Lower lobe of right lung (tissue), 2 donors: ENCODE measurements around the gene GDF9. TPM values are rescaled to one million over a fixed set of nuclear protein-coding genes. Genes with fewer than 3 reads are reported as not detected.

Source experiments
- ATAC-seq, 2 donors: fragments of 200-7000 bp; cut with Tn5 transposase; one replicate each; pipeline ENCODE4 v1.9.1; 2020 to 2022; ENCODE audit warnings: mild to moderate bottlenecking in 2 of 2, moderate library complexity in 2 of 2
- DNase-seq: peaks from one replicate; pipeline ENCODE4 v3.0.0-alpha.2; 2020
- H3K27ac ChIP-seq: fragments of 200-600 bp; one replicate; pipeline ENCODE4 v1.8.0; 2022
- H3K27me3 ChIP-seq: fragments of 200-600 bp; one replicate; pipeline ENCODE4 v1.8.0; 2022; ENCODE audit warnings: low read depth
- H3K36me3 ChIP-seq: fragments of 200-600 bp; one replicate; pipeline ENCODE4 v1.8.0; 2022; ENCODE audit warnings: mild to moderate bottlenecking
- H3K4me1 ChIP-seq: fragments of 200-600 bp; one replicate; pipeline ENCODE4 v1.8.0; 2022
- H3K4me3 ChIP-seq: fragments of 200-600 bp; one replicate; pipeline ENCODE4 v1.8.0; 2022; ENCODE audit warnings: mild to moderate bottlenecking
- H3K9me3 ChIP-seq: fragments of 200-600 bp; one replicate; pipeline ENCODE4 v1.8.0; 2022
- intact Hi-C: fragments of 100-400 bp; cut with DNase I; formaldehyde crosslinking; loops from one replicate; pipeline ENCODE4 v1.11.0; 2022
- total RNA-seq: library from RNA; stranded (reverse); fragmentation: NEBNext Ultra II Directional; extraction: Animal tissue kit (Norgen Biotek cat#: 25700); gene quantifications from one replicate; pipeline ENCODE4 v1.2.1, GENCODE V29; 2021
- TF ChIP-seq, protein P1 (sequence below): fragments of 200-600 bp; IDR thresholded peaks from one replicate; pipeline ENCODE4 v1.8.0; 2022; ENCODE audit warnings: antibody characterized with exemption, mild to moderate bottlenecking
- donor health status: DM: no; HTN: yes; CAD: no; lungs with severe emphysema.

Gene GDF9
- total RNA-seq, 1 donor from 2014 or later = 0.15 TPM

GRCh38 chr5:132883261-132883834, 17.1 kb upstream of the GDF9 start:
- Histone ChIP-seq H3K4me1 (no peaks in the 10 kb centered on the region), H3K9me3 (no peaks in the 10 kb centered on the region), H3K27me3 (no peaks in the 10 kb centered on the region), H3K36me3 (peaks cover 100% of the 10 kb centered on the region), H3K4me3 (no peak overlapping the region), H3K27ac (no peak overlapping the region)
- intact Hi-C loops = no loop called here
- ATAC-seq (peak; percentile 84 to 88), DNase-seq (no peak)
- TF ChIP-seq, protein P1, sequence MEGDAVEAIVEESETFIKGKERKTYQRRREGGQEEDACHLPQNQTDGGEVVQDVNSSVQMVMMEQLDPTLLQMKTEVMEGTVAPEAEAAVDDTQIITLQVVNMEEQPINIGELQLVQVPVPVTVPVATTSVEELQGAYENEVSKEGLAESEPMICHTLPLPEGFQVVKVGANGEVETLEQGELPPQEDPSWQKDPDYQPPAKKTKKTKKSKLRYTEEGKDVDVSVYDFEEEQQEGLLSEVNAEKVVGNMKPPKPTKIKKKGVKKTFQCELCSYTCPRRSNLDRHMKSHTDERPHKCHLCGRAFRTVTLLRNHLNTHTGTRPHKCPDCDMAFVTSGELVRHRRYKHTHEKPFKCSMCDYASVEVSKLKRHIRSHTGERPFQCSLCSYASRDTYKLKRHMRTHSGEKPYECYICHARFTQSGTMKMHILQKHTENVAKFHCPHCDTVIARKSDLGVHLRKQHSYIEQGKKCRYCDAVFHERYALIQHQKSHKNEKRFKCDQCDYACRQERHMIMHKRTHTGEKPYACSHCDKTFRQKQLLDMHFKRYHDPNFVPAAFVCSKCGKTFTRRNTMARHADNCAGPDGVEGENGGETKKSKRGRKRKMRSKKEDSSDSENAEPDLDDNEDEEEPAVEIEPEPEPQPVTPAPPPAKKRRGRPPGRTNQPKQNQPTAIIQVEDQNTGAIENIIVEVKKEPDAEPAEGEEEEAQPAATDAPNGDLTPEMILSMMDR = peak; percentile 67

DNA sequence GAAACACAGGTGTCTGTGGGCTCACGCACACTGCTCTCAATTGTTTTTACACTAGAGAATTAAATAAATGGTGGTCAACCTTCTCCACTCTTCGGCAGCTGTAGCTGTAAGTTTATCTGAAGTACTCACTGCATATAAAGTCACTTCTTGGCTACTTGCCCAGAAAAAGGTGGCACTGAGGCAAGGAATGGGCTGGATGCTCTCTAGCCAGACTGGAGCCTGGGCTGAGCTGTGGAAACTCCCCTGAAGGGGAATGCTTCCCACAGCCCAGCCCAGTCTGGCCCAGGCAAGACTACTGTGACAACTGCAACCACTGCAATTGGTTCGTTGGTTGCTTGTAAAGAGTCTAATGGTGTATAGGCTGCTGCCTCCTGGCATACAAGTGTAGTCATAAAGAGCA, 11.7 kb upstream of the GDF9 start:
- Histone ChIP-seq H3K4me3 (no peak overlapping the region), H3K27me3 (no peaks in the 10 kb centered on the region), H3K27ac (no peak overlapping the region), H3K36me3 (peaks cover 71% of the 10 kb centered on the region), H3K4me1 (peaks cover 3% of the 10 kb centered on the region), H3K9me3 (no peaks in the 10 kb centered on the region)
- TF ChIP-seq, protein P1 = no peak
- DNase-seq (no peak), ATAC-seq (peak; percentile 65 to 75)
- intact Hi-C loops = no loop called here

DNA sequence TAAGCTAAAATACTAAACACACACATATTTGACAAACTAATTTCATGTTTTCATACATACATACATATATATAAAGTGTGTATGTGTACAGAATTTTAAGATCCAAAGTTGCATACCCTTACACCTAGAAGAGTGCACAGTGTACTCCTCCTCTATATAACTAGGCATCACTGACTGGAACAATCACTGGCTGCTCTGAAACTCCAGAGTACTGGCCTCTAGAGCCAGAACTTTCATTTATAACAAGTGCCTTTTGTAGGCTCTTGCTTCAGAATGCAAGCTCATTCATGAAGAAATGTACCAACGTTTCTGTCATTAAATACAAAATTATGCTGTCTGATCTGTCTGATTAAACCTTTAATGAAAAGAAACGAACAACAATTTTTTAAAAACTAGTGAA, 11.2 kb upstream of the GDF9 start:
- DNase-seq (no peak), ATAC-seq (no peak)
- Histone ChIP-seq H3K9me3 (no peaks in the 10 kb centered on the region), H3K27me3 (no peaks in the 10 kb centered on the region), H3K4me3 (no peak overlapping the region), H3K4me1 (peaks cover 5% of the 10 kb centered on the region), H3K36me3 (peaks cover 66% of the 10 kb centered on the region), H3K27ac (no peak overlapping the region)
- TF ChIP-seq, protein P1 = no peak
- intact Hi-C loops = no loop called here

DNA sequence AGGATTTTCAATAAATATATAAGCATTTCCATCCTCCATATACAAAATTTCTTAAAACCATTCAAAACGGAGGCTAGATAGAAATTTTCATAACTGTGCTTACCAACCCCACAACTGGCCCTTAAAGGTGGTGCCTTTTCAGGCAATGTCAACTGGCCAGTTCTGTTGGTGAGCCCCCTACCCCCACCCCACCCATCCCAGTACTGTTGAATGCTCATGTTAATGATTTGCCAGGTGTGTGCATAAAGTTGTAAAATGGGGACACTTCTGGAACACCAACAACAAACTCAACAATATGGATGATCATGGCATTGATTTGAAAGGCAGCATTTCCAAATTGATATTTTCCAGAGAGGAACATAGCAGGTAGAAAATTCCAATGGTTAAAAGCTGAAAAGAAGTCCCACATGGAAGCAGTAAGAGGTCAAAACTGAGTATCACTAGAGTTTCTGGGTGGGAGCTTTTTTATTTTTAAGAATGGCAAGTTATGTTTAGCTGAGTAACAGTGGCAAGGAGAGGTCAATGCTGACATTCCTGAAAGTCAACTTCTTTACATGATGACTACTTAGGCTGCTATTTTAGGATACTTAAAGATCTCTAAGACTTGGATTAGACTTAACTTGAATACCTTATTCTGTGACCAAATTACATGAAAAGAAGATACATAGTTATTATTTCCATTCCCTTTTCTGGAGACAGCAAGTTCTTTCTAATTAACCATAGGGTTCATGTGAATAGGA, 9.9 kb upstream of the GDF9 start:
- TF ChIP-seq, protein P1 = no peak
- Histone ChIP-seq H3K27me3 (no peaks in the 10 kb centered on the region), H3K4me1 (peaks cover 5% of the 10 kb centered on the region), H3K36me3 (peaks cover 58% of the 10 kb centered on the region), H3K4me3 (no peak overlapping the region), H3K9me3 (no peaks in the 10 kb centered on the region), H3K27ac (no peak overlapping the region)
- no peak for DNase-seq
- peak in 1 of 2 donors; percentile 26 for ATAC-seq
- intact Hi-C loops = no loop called here

- no peak overlapping the region for H3K27ac ChIP-seq
- no peak for DNase-seq
- peaks cover 55% of the 10 kb centered on the region for H3K36me3 ChIP-seq
- no peak for ATAC-seq
- H3K4me1 ChIP-seq = peaks cover 5% of the 10 kb centered on the region
- H3K9me3 ChIP-seq = no peaks in the 10 kb centered on the region
- no peaks in the 10 kb centered on the region for H3K27me3 ChIP-seq
- TF ChIP-seq, protein P1 = no peak
- intact Hi-C loops = no loop called here
- no peak overlapping the region for H3K4me3 ChIP-seq
Measured at GRCh38 chr5:132873930-132874271, 7.6 kb upstream of the GDF9 start.
